ENCODE data around the gene NSRP1. TPM values are rescaled to one million over a fixed set of nuclear protein-coding genes. Genes with fewer than 3 reads are reported as not detected.

The NSRP1 gene
- total and polyA plus RNA-seq, 2 of the 4 experiments (the other 2 are of a cell fraction), result 3.4 to 14.2 TPM

DNA sequence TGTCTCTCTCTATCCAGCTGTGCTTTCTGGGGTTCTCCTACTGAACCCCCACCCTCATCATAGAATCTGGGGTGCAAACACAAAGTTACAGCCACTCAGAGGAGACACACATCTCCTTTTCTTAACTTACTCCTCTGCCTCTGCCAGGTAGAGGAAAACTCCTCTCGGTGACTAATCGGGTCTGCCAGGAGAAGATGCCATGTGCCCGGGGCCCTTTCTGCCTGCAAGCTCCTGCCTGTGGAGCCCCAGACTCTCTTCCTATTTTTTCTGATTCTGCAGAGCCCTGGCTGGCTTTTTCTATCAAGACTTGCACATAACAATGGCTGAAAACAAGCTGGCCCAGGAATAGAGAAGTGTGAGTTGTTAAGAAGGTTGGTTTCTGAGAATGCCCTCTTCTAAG, 108.5 kb downstream of the NSRP1 start:
- H3K27me3 ChIP-seq (ENCODE audit: control insufficient read depth, insufficient read depth, low read length), result peaks cover 49% of the 10 kb centered on the region
- TF ChIP-seq SMC3 (IDR thresholded peaks at IDR 0.05; ENCODE audit: low read depth, low read length) (no peak), MXI1 (IDR thresholded peaks at IDR 0.05; ENCODE audit: borderline replicate concordance, low read depth, low read length) (no peak), RFX5 (IDR thresholded peaks at IDR 0.05; ENCODE audit: low read depth, low read length) (no peak), CTCF (conservative IDR thresholded peaks at IDR 0.05; ENCODE audit: low read depth, low read length) (no peak), CHD1 (IDR thresholded peaks at IDR 0.05; ENCODE audit: low read depth, low read length) (no peak), RAD21 (IDR thresholded peaks at IDR 0.05; ENCODE audit: low read length) (no peak), CEBPB (IDR thresholded peaks at IDR 0.05; ENCODE audit: low read depth, low read length) (no peak), MAZ (IDR thresholded peaks at IDR 0.05; ENCODE audit: borderline replicate concordance, low read depth, low read length) (no peak), RCOR1 (IDR thresholded peaks at IDR 0.05; ENCODE audit: insufficient replicate concordance, low read length) (no peak), POLR2A (IDR thresholded peaks at IDR 0.05; ENCODE audit: low read depth, low read length) (no peak), BHLHE40 (IDR thresholded peaks at IDR 0.05; ENCODE audit: low read depth, low read length) (no peak), FOS (IDR thresholded peaks at IDR 0.05; ENCODE audit: low read depth, low read length) (no peak), MAFK (IDR thresholded peaks at IDR 0.05; ENCODE audit: low read depth, low read length) (no peak), NFE2L2 (IDR thresholded peaks at IDR 0.05; ENCODE audit: low read depth, low read length) (no peak)
- TF ChIP-seq, protein P1, sequence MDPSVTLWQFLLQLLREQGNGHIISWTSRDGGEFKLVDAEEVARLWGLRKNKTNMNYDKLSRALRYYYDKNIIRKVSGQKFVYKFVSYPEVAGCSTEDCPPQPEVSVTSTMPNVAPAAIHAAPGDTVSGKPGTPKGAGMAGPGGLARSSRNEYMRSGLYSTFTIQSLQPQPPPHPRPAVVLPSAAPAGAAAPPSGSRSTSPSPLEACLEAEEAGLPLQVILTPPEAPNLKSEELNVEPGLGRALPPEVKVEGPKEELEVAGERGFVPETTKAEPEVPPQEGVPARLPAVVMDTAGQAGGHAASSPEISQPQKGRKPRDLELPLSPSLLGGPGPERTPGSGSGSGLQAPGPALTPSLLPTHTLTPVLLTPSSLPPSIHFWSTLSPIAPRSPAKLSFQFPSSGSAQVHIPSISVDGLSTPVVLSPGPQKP (IDR thresholded peaks at IDR 0.05; ENCODE audit: borderline replicate concordance, low read depth, low read length), result no peak
- TF ChIP-seq, protein P2, sequence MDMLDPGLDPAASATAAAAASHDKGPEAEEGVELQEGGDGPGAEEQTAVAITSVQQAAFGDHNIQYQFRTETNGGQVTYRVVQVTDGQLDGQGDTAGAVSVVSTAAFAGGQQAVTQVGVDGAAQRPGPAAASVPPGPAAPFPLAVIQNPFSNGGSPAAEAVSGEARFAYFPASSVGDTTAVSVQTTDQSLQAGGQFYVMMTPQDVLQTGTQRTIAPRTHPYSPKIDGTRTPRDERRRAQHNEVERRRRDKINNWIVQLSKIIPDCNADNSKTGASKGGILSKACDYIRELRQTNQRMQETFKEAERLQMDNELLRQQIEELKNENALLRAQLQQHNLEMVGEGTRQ (IDR thresholded peaks at IDR 0.05; ENCODE audit: low read depth, low read length), result no peak
- no peak overlapping the region for H3K18ac ChIP-seq (ENCODE audit: low read depth, low read length)
- ATAC-seq (ENCODE audit: low read depth) (no peak), DNase-seq (no peak)
- H3K4me2 ChIP-seq (ENCODE audit: low read depth, low read length), result no peak overlapping the region
- H4K91ac ChIP-seq (ENCODE audit: insufficient read depth, low read depth, low read length), result no peak overlapping the region
- ChIA-PET POLR2A (ENCODE audit: unreplicated experiment) (no interaction called here), CTCF (no interaction called here)
- WGBS, 2 experiments (ENCODE audit: extremely low coverage in 2 of 2, insufficient read length in 1 of 2), result no CpG with 5 or more reads among the region's 3 CpGs
- H3K9me3 ChIP-seq (ENCODE audit: control insufficient read depth, insufficient read depth, low read length), result no peaks in the 10 kb centered on the region
- intact Hi-C loops (cut with micrococcal nuclease), result no loop called here
- no peak overlapping the region for H3K27ac ChIP-seq (ENCODE audit: insufficient read depth, low read length)
- BruUV-seq (replicated peaks), result no TSS peak
- H2AFZ ChIP-seq (replicated peaks; ENCODE audit: low read length, poor library complexity), result no peak overlapping the region
- no peak overlapping the region for H3K4ac ChIP-seq (ENCODE audit: low read depth, low read length)
- H4K5ac ChIP-seq (ENCODE audit: low read depth, low read length), result no peak overlapping the region
- H3K9ac ChIP-seq (ENCODE audit: low read depth, low read length), result no peak overlapping the region
- H3K14ac ChIP-seq (replicated peaks; ENCODE audit: low read depth, low read length), result no peak overlapping the region
- H3K23ac ChIP-seq (ENCODE audit: low read depth, low read length), result no peak overlapping the region
- H4K20me1 ChIP-seq (ENCODE audit: insufficient read depth, low read length), result no peaks in the 10 kb centered on the region
- no peak overlapping the region for H2AK5ac ChIP-seq (ENCODE audit: low read depth, low read length)
- H2AK9ac ChIP-seq (replicated peaks; ENCODE audit: low read depth, low read length, poor library complexity), result no peak overlapping the region
- no peaks in the 10 kb centered on the region; the same call in 1 of the 2 replicates for H3K4me1 ChIP-seq (ENCODE audit: control insufficient read depth, insufficient read depth, low read length)
- no peak overlapping the region for H2BK15ac ChIP-seq (ENCODE audit: low read depth, low read length)
- H3K36me3 ChIP-seq (ENCODE audit: control insufficient read depth, insufficient read depth, low read length), result no peaks in the 10 kb centered on the region
- H3K79me1 ChIP-seq (ENCODE audit: low read depth in 1 of 2, low read length in 2 of 2), result no peaks in the 10 kb centered on the region
- no peak overlapping the region for H2BK20ac ChIP-seq (ENCODE audit: low read depth, low read length)
- dilution Hi-C loops (cut with HindIII; ENCODE audit: low sequenced_read_pairs, unreplicated experiment), result no loop called here
- in situ Hi-C loops (cut with MboI; ENCODE audit: low sequenced_read_pairs), result no loop called here
- H4K8ac ChIP-seq (ENCODE audit: low read depth in 2 of 2, low read length in 2 of 2), result no peak overlapping the region
- 0 out of 2 replicates have a peak, but pooled peaks cover 3% of the 10 kb centered on the region for H3K9me1 ChIP-seq (ENCODE audit: insufficient read depth, low read length)
- no peak overlapping the region for H2BK5ac ChIP-seq (ENCODE audit: low read depth, low read length, poor library complexity, severe bottlenecking)
- no peak overlapping the region for H2BK120ac ChIP-seq (ENCODE audit: low read depth, low read length)
- H3K4me3 ChIP-seq (ENCODE audit: insufficient read depth, low read depth, low read length), result no peak overlapping the region
- no peak overlapping the region for H3K56ac ChIP-seq (ENCODE audit: extremely low read depth, insufficient read depth, low read length)

All from IMR-90 (cell line).